Stimulated activated CD4-positive, alpha-beta T cell treated with anti-CD3 and anti-CD28 coated beads, Interleukin-2, amount 100 ng/mL, for 24 hours (primary cell): ENCODE results near the gene CHRM1.
A peak's percentile ranks its signal among the peaks of the same experiment; 100 is the strongest.

ENCODE experiments used
- DNase-seq, 2 donors: peaks; one replicate each; pipeline ENCODE4 v3.0.0-alpha.2; 2020

Gene CHRM1

DNA sequence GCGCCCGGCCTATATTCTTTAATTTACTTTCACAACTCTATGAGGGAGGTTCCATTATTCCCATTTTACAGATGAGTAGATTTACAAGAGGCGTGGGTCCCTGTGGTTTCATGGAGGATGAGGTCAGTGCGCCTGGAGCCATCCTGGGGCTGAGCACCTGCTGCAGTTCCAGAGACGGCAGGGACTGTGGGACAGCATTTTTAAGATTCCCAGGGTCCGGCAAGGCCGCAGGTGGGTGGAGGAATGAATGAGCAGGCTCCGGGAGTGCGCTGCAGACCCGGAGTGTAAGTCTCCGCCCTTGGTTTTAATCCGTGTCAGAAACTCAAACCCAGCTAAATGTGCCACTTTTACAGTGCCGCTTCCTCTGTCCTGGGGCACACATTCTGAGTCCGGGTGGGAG is 4.1 kb upstream of the CHRM1 start:
- no peak for DNase-seq

DNA sequence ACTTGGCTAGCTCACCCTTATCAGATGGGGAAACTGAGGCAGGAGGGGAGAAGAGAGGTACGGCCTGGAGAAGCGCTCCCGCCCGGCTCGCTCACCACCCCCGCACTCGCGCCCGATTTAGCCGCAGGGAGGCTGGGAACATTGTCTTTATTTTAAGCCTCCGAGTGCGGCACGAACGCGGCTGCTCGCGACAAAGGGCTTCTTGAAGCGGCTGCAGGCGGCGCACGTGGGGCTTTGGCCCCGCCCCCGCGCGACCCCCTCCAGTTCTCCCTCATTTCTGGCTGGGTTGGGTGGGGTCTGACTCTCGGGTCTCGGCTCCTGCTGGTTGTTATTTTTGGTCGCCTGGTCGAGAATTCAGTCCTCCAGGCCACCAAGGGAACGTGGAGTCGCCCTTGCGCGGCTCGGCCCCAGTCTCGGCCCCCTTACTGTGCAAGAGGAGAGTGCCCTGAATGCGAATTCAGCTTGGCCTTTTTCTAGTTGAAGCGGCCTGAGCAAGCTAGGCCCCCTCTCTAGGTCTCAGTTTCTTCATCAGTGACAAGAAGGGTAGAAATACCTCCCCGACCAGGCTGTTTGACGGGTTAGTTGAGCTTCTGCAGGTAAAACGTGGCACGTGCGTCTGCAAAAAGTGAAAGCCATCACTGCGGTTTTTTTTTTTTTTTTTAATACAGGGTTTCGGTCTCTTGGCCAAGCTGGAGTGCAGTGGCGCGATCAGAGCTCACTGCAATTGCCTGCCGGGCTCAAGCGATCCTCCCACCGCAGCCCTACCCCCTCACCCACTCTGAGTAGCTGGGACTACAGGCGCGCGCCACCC is 2.6 kb upstream of the CHRM1 start:
- peak in 1 of 2 donors; percentile 27 for DNase-seq

DNA sequence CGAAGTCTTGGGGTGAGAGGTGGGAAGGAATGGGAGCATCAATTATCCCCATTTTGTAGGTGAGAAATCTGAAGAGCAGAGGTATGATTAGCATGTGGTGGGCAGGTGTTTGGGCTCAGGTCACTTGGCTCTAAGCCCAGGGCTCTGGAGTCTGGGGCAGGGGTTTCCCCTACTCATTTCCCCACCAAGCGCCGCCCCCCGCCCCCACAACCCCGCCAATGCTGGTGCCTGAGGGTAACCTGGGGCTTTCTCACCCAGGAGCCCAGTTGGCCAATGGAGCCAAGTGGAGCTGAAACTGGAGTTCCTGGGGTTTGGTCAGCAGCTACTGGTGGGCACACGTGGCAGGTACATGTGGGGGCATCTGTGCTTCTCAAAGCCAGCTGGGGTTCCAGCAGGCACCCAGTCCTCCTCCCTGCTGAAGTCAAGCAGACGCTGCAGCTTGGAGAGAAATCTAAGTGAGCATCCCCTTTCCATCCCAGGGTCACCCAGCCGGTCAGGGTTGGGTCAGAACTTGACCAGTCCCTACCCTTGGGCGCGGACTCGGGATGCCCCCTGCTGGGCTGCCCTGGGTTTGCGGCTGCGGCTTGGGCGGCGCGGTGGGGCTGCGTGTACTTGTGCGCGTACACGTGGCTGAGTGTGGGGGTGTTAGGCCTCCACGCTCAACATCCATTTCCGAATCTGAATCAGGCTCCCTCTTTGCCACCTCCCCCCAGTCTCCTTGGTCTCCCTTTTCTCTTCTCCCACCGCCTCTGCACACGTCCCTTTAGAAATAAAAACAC is 1.7 kb upstream of the CHRM1 start:
- DNase-seq: peak; percentile 46 to 61

DNA sequence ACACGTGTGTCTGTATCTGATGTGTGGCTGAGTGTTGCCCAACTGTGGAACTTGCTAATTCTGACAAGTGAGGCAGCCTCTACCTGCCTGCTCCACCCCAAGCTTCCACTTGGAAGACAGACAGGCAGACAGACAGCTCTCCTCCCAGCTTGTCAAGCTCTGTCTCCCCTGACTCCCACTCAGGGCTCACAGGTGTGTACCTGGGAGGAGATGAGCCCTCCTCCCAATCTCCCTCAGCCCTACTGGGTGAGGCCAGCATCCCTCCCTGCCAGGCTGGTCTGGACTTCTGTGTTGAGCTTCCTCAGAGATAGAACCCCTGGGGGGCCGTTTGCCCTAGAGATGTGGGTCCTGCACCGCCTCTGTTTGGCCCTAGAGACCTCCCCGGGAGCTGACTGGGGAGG is 1.0 kb upstream of the CHRM1 start:
- DNase-seq: no peak

DNA sequence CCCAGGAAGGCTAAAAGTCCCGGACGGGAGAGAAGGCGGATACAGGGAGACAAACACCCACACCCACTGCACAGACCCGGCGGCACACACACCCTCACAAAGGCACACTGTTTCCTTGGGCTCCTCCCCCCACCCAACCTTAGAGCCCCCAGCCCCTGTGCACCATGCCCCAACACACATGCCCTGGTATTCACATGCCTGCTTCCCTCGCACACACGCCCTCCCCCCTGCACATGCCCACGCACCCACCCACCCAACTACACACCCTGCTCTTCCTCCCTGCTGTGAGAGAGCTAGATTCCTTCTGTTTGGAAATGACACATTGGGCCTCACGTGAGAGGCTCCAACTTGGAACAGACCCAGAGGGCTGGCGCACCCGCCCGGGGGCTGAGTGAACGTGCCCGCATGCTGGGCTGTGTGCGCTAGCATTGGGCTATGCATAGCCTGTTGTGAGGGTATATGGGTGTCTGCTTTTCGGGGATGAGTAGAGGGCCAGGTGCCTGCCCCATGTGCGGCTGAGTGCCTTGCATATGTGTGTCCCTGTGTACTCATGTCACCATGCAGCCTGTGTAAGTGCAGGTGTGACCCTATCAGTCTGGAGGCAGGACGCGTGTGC is 518 bp upstream of the CHRM1 start:
- DNase-seq: no peak

DNA sequence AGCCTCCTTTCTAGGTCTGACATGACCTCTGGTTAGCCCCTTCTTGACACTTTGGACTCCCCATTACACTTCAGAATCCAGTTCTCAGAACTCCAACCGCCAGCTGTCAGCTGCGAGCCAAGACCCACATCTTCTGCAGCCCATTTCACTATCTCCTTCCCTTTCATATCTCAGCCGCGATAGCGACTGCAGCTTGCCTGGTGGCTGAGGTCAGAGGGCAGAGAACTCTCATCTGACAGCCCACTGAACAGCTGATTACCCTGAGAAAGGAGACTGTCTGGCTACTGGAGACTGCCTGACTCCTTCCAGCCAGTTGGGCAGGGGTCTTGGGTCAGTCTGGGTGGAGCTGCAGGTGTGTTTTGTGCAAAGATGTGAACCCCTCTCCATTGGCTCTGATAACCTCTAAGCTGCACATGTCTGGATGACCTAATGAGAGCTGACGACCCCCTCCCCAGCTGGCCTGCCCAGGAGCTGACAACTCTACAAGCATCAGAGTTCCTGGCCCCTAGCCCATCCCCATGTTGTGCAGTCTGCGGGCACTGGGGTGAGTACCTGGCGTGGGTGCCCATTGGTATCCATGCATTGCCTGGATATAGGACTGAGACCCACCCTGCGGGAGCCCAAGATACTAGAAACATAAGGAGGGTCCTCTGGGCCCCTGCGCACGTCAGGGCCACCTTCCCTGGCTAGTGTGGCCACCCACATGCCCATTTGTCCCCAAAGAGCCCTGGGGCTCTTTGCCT is 1.1 kb downstream of the CHRM1 start:
- DNase-seq: no peak

DNA sequence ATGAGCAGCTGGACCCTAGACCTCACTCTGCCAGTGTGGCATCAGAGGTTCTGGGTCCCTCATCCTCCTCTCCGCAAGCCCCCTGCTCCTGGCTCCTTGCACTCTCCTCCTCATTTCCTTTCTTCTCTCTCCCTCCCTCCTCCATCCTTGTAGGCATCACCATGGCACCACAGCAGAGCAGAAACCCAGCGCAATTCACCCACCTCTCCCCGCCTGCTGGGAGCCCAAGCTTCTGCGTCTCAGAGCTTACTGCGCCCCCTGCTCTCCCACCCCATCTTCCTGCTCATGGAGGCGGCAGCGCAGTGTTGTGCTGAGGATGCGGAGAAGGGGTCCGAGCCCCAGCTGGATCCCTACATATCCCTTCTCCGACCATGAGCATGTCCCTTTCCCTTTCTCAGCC is 1.7 kb downstream of the CHRM1 start:
- DNase-seq: no peak

DNA sequence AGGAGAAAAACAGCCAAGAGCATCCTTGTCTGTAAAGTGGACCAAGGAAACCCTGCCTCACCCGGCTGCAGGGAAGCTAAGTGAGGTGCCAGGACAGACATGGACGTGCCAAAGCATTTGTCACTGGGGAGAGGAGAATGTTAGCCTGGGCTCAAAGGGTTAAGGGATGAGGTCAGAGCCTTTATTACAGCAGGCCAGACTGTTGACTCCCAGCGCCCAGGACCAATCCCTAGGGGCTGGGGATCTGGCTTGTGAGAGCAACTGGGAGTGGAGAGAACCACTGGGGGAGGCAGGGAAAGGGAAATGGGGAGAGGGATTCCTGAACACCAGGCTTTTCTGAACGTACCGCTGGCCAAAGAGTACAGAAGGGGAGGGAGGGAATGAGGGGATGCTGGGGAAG is 2.6 kb downstream of the CHRM1 start:
- DNase-seq: no peak

DNA sequence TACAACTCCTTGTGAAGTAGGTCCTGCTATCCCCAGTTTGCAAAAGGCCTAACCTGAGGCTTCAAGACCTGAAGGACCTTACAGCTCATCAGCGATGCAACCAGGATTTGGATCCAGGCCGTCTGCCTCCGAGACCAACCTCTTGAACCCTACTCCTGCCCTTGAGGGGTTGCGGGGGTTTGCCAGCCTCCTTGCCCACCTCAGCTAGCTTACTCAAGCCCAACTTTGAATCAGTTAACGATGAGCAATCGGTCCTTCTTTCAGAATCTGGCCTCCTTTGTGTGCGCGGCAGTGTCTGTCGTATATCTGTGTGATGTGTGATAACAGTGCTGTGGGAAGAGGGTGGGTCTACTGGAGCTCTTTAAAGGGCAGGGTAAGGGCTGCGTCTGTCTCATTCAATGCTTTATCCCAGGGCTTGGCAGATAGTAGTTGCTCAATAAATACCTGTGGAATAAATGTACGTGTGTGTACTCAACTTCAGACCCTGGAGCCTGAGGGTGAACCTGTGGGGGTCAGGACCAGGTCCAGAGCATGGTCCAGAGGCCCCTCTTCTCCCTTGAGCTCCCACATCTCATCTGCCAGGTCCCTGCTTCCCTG is 3.2 kb downstream of the CHRM1 start:
- no peak for DNase-seq

DNA sequence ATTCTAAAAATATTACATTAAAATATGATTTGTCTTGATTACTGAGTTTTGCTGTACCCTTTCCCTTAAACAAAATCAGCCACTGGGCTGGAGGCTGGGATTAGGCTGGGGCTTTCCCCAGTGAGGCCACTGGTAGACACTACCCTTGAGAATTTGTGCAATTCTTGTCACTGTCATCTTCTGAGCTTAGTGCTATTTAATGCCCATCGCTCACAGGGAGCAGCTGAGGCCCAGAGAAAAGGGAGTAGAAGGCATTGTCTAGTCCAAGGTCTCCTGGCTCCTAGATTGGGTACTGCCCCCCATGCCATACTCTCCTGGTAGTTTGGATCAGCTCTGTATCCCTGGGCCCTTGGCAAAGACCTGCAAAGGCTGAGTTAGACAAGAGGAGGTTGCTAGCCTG is 6.7 kb downstream of the CHRM1 start:
- DNase-seq: no peak

DNA sequence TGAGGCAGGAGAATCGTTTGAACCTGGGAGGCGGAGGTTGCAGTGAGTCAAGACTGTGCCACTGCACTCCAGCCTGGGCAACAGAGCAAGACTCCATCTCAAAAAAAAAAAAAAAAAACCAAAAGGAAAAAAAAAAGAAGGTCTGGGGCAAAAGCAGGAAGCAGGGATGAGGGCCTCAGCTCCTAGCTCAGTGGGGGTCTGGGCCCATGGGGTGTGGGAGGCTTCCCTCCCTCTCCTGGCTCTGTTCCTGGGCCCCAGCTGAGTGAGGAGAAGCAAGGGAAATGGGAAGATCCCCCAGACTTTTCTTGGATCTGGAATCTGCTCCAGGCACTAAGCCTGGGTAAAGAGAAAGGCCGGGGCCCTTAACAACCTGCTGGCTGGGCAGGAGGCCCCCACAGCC is 8.9 kb downstream of the CHRM1 start:
- DNase-seq: no peak

DNA sequence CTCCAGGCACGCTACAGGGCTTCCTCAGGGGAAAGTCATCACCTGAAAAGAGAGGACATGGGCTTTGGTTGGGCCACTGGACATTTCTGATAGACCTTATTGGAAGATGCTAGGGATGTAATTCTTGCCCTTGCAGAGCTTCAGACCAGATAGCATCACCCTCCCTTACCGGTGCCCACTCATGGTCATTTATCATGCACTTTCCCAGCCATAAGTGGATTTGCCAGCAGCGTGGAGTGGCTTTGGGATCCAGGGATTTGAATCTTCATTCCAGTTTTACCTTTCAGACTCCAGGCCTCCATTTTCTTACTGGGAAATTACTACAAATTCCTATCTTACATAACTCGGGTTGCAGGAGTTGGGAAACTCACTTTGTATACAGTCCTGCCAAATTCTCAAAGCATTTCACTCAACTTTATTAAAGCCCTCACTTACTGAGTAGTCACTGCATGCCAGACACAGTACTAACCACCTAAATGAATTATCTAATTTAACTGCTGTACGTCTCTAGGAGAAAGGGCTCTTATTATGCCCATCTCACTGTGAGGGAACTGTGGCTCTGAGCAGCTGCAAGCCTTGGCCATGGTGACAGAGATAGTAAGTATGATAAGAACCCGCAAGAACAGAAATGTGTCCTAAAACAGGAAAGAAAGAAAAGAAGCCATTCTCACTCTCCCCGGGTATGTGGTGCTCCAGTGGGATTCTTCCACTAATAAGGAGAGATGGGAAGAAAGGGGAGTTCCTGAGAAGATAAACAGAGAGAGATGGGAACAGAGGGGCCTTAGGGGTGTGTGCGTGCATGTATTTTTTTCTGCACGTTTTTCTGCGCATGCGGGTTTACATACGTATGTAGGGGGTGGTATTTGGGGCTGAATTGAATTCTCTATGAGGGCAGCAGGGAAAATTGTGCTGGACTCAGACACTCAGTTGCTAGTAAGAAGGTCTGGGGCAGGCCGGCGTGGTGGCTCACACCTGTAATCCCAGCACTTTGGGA is 9.7 kb downstream of the CHRM1 start:
- no peak for DNase-seq

DNA sequence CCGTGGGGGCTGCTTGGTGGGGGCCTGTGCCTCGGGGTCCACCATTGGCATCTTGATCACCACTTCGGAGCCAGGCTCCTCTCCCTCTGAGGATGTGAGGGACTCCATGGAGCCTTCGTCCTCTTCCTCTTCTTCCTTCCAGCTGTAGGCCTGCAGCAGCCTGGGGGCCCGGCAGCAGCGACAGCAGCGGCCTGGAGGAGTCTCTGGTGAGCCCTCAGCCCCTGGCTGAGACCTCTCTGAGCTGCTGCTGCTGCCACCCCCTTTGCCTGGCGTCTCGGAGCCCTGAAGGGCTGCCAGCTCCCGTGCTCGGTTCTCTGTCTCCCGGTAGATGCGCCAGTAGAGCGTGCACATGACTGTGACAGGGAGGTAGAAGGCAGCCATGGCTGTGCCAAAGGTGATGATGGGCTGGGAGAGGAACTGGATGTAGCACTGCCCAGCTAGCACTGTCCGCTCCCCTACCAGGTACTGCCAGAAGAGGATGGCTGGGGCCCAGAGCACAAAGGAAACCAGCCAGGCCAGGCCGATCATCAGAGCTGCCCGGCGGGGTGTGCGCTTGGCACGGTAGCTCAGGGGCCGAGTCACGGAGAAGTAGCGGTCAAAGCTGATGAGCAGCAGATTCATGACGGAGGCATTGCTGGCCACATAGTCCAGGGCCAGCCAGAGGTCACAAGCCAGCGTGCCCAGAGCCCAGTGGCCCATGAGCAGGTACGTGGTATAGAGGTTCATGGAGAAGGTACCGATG is 10.9 kb downstream of the CHRM1 start:
- no peak for DNase-seq

DNA sequence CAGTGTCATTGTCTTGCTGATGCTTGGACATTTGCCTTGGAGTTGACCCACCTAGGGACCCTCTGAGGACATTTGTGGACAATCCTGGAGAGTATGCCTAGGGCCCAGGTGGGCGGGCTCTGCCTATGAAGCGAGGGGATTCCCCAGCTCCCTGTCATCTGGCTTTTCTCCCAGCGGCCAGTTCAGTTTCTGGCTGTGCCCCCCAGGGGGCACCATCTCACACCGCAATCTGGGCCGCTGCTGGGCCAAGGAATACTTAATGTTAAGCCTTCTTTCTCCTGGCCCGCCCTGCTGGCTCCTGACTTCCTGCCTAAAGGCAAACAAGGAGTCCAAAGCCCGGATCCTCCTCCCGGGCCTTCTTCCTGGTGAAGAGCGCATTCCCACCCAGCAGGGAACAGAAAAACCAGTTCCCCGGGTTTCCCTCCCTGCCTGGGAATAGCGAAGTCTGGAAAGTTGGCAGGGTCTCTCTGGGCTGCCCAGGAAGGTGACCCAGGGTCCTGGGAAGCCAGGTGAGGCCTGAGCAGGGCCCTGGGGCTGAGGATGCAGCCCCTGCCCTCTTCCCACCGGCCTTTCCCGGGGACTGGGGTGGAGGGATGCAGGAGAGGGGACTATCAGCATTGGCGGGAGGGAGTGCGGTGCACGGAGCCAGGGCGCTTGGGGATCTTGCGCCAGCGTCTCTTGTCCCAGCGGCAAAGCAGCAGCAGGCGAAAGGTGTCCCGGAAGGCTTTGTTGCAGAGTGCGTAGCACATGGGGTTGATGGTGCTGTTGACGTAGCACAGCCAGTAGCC is 11.9 kb downstream of the CHRM1 start:
- peak in 1 of 2 donors; percentile 40 for DNase-seq

DNA sequence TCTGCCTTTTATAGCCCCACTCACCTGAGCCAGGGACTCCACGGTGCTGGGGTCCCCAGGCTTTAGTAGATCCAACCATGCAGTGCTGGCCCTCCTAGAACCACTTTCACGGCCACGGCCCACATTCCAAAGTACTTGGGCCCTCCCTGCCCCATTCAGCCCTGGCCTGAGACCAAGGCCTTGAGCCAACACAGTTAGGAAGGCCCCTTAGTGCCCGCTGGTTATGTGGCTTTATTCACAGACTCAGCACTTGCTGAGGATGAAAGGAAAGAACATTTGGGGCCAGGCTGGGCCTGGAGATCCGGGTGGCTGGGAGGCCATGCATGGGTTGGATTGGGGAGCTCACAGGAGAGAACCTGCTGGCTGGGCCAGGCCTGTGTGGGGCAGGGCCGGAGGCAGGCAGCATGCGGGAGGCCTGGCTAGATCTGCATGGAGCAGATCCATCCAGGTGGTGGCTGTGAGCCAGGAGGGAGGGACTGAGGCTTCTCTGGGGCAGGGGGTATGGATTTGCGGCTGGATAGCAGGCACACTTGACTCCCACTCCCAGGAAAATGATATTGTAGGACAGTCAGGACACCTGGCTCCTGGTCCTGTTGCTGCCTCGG is 12.6 kb downstream of the CHRM1 start:
- DNase-seq: no peak

DNA sequence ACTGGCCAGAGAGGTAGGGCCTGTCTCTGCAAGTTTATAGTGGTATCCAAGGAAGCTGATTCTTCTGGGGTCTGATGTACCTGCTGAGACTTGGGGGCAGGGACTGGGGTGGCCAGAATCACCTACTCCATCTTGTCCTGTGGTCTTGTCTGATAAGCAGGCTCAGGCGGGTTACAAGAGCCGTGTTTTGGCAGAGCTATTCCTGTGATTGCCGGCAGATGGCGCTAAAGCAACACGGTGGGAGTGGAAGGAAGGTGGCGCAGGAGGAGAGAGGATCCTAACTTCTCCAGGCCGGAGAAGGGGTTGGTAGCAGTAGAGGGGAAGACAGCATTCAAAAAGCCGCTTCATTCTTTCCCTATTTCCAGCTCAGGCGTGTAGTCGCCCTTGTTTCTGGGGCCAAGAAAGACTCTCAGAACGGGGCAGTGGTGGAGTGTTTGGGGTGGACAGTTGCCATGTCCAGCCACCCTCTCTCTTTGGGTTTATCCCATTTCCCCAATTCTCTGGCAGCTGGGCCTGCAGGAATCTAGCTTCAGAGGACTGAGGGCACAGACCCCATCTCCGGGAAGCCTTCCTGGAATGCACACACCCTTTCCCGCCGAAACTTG is 15.1 kb downstream of the CHRM1 start:
- peak; percentile 85 for DNase-seq

DNA sequence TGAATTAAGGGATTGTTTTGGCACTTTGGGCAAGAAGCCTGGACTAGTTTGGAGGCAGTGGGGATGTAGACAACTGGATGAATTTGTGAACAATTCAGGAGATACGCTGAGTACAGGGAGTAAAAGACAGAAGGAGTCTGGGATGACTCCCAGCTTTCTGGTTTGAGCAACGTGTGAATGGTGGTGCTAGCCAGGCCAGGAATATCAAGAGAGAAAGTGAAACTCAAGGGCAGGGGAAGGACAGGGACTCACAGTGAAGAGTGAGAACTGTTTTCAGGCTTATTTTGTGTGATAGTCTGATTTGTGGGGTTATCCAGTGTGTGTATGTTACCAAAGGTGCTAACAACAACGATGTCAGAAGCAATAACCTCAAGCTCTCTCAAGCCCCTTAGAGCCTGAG is 15.9 kb downstream of the CHRM1 start:
- no peak for DNase-seq

DNA sequence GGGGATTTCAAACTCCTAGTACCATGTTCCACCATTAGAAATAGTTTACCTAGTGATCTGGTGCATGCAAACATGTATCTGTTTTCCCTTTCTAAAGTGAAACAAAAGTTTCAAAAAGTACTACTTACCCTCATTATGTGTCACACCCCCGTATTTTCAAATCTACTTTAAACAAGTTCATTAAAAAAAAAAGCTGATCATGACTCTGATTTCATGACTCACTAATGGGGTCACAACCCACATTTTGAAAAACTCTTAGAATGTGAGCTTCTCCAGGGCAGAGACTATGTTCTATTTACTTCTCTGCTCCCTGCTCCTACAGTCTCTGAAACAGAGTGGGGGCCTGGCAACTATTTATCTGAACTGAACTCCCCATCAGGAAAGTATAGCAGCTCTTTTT is 18.2 kb downstream of the CHRM1 start:
- DNase-seq: no peak

DNA sequence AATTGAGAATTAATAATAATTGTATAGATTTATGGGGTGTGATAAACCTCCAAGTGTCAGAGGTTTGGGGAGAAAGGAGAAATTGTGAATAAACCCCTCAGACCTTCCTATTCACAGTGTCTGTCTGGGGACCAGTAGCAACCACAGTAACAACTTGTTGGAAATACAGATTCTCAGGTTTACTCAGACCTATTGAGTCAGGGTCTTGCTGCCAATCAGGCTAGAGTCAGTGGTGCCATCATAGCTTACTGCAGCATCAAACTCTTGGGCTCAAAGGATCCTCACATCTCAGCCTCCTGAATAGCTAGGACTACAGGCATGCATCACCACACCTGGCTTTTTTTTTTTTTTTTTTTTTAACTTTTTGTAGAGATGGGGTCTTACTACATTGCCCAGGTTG is 23.1 kb downstream of the CHRM1 start:
- no peak for DNase-seq
